Mammary epithelial cell (primary cell): ENCODE results near the gene UCN2.

ENCODE experiments used
- CTCF ChIP-seq, 2 donors: IDR thresholded peaks in 1 of 2; conservative IDR thresholded peaks in 1 of 2; 2 replicates each; pipeline ENCODE4 v1.5.1; 2011 to 2012; ENCODE audit warnings: inconsistent platforms in 2 of 2, low read length in 2 of 2, mild to moderate bottlenecking in 2 of 2, control low read depth in 1 of 2, low read depth in 1 of 2; ENCODE audit not compliant: insufficient read depth in 1 of 2; ENCODE audit errors: extremely low read depth in 1 of 2
- EZH2 ChIP-seq: IDR thresholded peaks from 2 replicates; pipeline ENCODE4 v1.6.1; 2012; ENCODE audit warnings: low read length, inconsistent platforms, borderline replicate concordance

DNA sequence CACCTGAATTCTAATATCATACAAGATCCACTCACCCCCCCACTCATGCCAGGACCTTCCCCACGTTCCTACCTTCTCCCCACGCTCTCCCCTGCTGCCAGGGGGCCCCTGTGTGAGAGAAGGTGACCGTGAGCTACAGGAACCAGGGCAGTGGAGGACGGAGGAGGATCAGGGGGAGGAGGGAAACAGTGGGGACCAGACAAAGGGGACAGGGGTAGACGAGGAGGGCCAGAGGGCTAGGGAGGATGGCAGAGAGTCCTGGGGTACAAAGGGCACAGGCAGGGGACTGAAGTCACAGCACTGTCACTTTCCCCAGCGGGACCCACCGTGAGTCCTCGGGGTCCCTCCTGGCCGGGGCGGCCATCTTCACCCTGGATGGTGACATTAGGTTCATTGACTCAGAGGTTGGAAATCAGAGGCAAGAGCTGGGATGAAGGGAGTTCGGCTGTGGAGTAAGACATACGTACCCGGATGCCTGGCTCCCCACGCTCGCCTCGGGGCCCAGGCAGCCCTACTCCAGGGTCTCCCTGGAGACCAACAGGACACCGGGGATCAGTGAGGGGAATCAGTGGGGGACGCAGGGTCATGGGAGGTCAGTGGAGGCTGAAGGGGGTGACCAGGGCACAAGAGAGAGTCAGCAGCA is 6.3 kb upstream of the UCN2 start:
- TF ChIP-seq CTCF (conservative IDR thresholded peaks at IDR 0.05 in 1 of 2, IDR thresholded peaks at IDR 0.05 in 1 of 2; ENCODE audit: extremely low read depth in 1 of 2, insufficient read depth in 1 of 2, low read depth in 1 of 2, low read length in 2 of 2) (no peak), EZH2 (no peak)
